ENCODE data around the gene IFNL1. TPM values are rescaled to one million over a fixed set of nuclear protein-coding genes. Genes with fewer than 3 reads are reported as not detected.
"Not testable (repeated sequence)": the region's sequence is repeated elsewhere in the genome, so short reads cannot be mapped to it uniquely, and the experiment has no call there.

IFNL1 gene
- total RNA-seq, 1 experiment from 2014 or later = not detected

- no peaks in the 10 kb centered on the region for H3K9me3 Mint-ChIP-seq (ENCODE audit: unreplicated experiment)
- intact Hi-C loops (cut with micrococcal nuclease) = no loop called here
- no peak for TF ChIP-seq CTCF (IDR thresholded peaks at IDR 0.05; ENCODE audit: unreplicated experiment)
- no peak for DNase-seq (ENCODE audit: unreplicated experiment)
- H3K4me3 Mint-ChIP-seq (ENCODE audit: unreplicated experiment) = no peak overlapping the region
- no peaks in the 10 kb centered on the region for H3K36me3 Mint-ChIP-seq (ENCODE audit: insufficient read depth, unreplicated experiment)
- H3K27me3 Mint-ChIP-seq (ENCODE audit: insufficient read depth, unreplicated experiment) = no peaks in the 10 kb centered on the region
- peaks cover 6% of the 10 kb centered on the region for H3K4me1 Mint-ChIP-seq (ENCODE audit: insufficient read depth, unreplicated experiment)
- BruUV-seq (replicated peaks) = no TSS peak
- CTCF ChIA-PET = interaction anchor here (0.6 to 0.7 kb wide), 3 partner anchors 72 to 1000 kb away, joined by 3 to 4 read pairs (median 3); no protein-coding TSS in a partner anchor
- POLR2A ChIA-PET = interaction anchor here (0.6 to 0.9 kb wide), 3 partner anchors 7 to 101 kb away, joined by 3 to 4 read pairs (median 4); partner anchors contain the start of genes RPS16 and SAMD4B
- H3K27ac Mint-ChIP-seq (ENCODE audit: low read depth, unreplicated experiment) = no peak overlapping the region
Measured at GRCh38 chr19:39334444-39334976, 38.3 kb downstream of the IFNL1 start.

GRCh38 chr19:39335168-39335548, 39.0 kb downstream of the IFNL1 start:
- H3K9me3 Mint-ChIP-seq (ENCODE audit: unreplicated experiment) = no peaks in the 10 kb centered on the region
- CTCF ChIA-PET = interaction anchor here (0.7 kb wide), 1 partner anchor 1001 kb away, joined by 3 read pairs; no protein-coding TSS in a partner anchor
- no peaks in the 10 kb centered on the region for H3K27me3 Mint-ChIP-seq (ENCODE audit: insufficient read depth, unreplicated experiment)
- peaks cover 6% of the 10 kb centered on the region for H3K4me1 Mint-ChIP-seq (ENCODE audit: insufficient read depth, unreplicated experiment)
- intact Hi-C loops (cut with micrococcal nuclease) = no loop called here
- H3K27ac Mint-ChIP-seq (ENCODE audit: low read depth, unreplicated experiment) = peak overlapping the region; percentile 49
- no peak overlapping the region for H3K4me3 Mint-ChIP-seq (ENCODE audit: unreplicated experiment)
- no peak for TF ChIP-seq CTCF (IDR thresholded peaks at IDR 0.05; ENCODE audit: unreplicated experiment)
- no peaks in the 10 kb centered on the region for H3K36me3 Mint-ChIP-seq (ENCODE audit: insufficient read depth, unreplicated experiment)
- no TSS peak for BruUV-seq (replicated peaks)
- POLR2A ChIA-PET = no interaction called here
- DNase-seq (ENCODE audit: unreplicated experiment) = no peak

- H3K36me3 Mint-ChIP-seq (ENCODE audit: insufficient read depth, unreplicated experiment) = no peaks in the 10 kb centered on the region
- H3K4me1 Mint-ChIP-seq (ENCODE audit: insufficient read depth, unreplicated experiment) = peaks cover 15% of the 10 kb centered on the region
- no peaks in the 10 kb centered on the region for H3K9me3 Mint-ChIP-seq (ENCODE audit: unreplicated experiment)
- ChIA-PET CTCF (interaction anchor here (0.7 to 0.8 kb wide), 3 partner anchors 9 to 218 kb away, joined by 3 read pairs; no protein-coding TSS in a partner anchor), POLR2A (interaction anchor here (0.7 kb wide), 1 partner anchor 948 kb away, joined by 3 read pairs; no protein-coding TSS in a partner anchor)
- no peak overlapping the region for H3K4me3 Mint-ChIP-seq (ENCODE audit: unreplicated experiment)
- intact Hi-C loops (cut with micrococcal nuclease) = no loop called here
- no peaks in the 10 kb centered on the region for H3K27me3 Mint-ChIP-seq (ENCODE audit: insufficient read depth, unreplicated experiment)
- H3K27ac Mint-ChIP-seq (ENCODE audit: low read depth, unreplicated experiment) = no peak overlapping the region
- DNase-seq (ENCODE audit: unreplicated experiment) = no peak
- no peak for TF ChIP-seq CTCF (IDR thresholded peaks at IDR 0.05; ENCODE audit: unreplicated experiment)
- no TSS peak for BruUV-seq (replicated peaks)
Measured at GRCh38 chr19:39336483-39336882, 40.3 kb downstream of the IFNL1 start.

- no peak overlapping the region for H3K4me3 Mint-ChIP-seq (ENCODE audit: unreplicated experiment)
- peaks cover 34% of the 10 kb centered on the region for H3K4me1 Mint-ChIP-seq (ENCODE audit: insufficient read depth, unreplicated experiment)
- H3K27ac Mint-ChIP-seq (ENCODE audit: low read depth, unreplicated experiment) = no peak overlapping the region
- DNase-seq (ENCODE audit: unreplicated experiment) = no peak
- CTCF ChIA-PET = no interaction called here
- H3K9me3 Mint-ChIP-seq (ENCODE audit: unreplicated experiment) = no peaks in the 10 kb centered on the region
- H3K36me3 Mint-ChIP-seq (ENCODE audit: insufficient read depth, unreplicated experiment) = peaks cover 7% of the 10 kb centered on the region
- POLR2A ChIA-PET = interaction anchor here (1.3 kb wide), 1 partner anchor 96 kb away, joined by 3 read pairs; the partner anchor contains the start of gene RPS16
- BruUV-seq (replicated peaks) = no TSS peak
- no peaks in the 10 kb centered on the region for H3K27me3 Mint-ChIP-seq (ENCODE audit: insufficient read depth, unreplicated experiment)
- TF ChIP-seq CTCF (IDR thresholded peaks at IDR 0.05; ENCODE audit: unreplicated experiment) = no peak
- intact Hi-C loops (cut with micrococcal nuclease) = loop anchor here (5.0 kb wide), 1 partner anchor 53 kb away; the partner anchor contains the start of genes MED29 and PAF1
Measured at GRCh38 chr19:39339674-39340073, 43.5 kb downstream of the IFNL1 start.

- not testable (repeated sequence) for H3K4me3 Mint-ChIP-seq (ENCODE audit: unreplicated experiment)
Measured at GRCh38 chr19:39340156-39340555, 43.9 kb downstream of the IFNL1 start.

More at GRCh38 chr19:39340156-39340555, 43.9 kb downstream of the IFNL1 start:
- not testable (repeated sequence) for H3K27me3 Mint-ChIP-seq (ENCODE audit: insufficient read depth, unreplicated experiment); DNase-seq (ENCODE audit: unreplicated experiment); H3K9me3 Mint-ChIP-seq (ENCODE audit: unreplicated experiment); BruUV-seq (replicated peaks); H3K27ac Mint-ChIP-seq (ENCODE audit: low read depth, unreplicated experiment)
- ChIA-PET CTCF (interaction anchor here (0.7 kb wide), 1 partner anchor 922 kb away, joined by 3 read pairs; no protein-coding TSS in a partner anchor), POLR2A (interaction anchor here (1.3 kb wide), 1 partner anchor 96 kb away, joined by 3 read pairs; the partner anchor contains the start of gene RPS16)
- Mint-ChIP-seq H3K4me1 (ENCODE audit: insufficient read depth, unreplicated experiment) (peaks cover 39% of the 10 kb centered on the region), H3K36me3 (ENCODE audit: insufficient read depth, unreplicated experiment) (peaks cover 11% of the 10 kb centered on the region)
- intact Hi-C loops (cut with micrococcal nuclease) = loop anchor here (5.0 kb wide), 1 partner anchor 52 kb away; the partner anchor contains the start of genes MED29 and PAF1
